GM10248 (cell line): ENCODE measurements around the gene LCK.

Experiments
- CTCF ChIA-PET: fragments of 300-600 bp; sonication (Branson Sonifier 250); formaldehyde crosslinking; extraction: SDS; loops from one replicate; lab custom pipeline; 2021; ENCODE audit warnings: antibody characterized with exemption; lab: Yijun Ruan, JAX
- POLR2A ChIA-PET: fragments of 350-650 bp; sonication (Branson Sonifier 250); formaldehyde crosslinking; extraction: SDS; loops from one replicate; lab custom pipeline; 2020; ENCODE audit warnings: antibody characterized with exemption; lab: Yijun Ruan, JAX
- DNase-seq: peaks from one replicate; pipeline ENCODE4 v3.0.0; 2012; ENCODE audit errors: extremely low spot score
- TF ChIP-seq, protein P1 (sequence below): IDR thresholded peaks from 2 replicates; pipeline ENCODE4 v1.5.1; 2012; ENCODE audit warnings: mild to moderate bottlenecking, low read depth; ENCODE audit errors: extremely low read depth, missing control alignments, control extremely low read depth

LCK gene

DNA sequence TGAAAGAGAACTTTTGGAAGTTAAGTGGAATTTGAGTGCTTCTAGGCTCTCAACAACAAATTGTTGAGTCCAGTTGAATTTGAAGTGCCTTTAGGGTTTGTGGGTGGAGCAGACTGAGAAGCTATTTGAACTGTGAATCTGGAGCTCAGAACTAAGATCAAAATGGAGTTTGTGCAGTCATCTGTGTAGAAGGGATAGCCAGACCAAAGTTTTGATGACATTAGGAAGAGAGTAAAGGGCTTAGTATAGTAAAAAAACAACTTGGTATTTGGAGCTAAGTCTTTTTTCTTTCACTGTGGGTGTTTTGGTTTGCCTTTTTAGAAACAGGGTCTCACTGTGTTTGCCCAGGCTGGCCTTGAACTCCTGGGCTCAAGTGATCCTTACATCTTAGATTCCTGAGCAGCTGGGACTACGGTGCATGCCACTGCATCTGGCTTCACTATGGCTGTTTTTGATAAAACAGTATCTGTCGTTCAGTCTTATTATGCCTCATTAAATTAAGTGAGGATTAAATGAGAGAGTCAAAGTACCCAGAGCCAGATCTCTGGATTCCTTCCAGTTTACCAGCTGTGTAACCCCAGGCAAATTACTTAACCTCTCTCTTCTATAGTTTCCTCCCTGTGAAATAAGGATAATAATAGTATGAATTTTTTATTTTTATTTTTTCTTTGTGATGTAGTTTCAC, 60.8 kb downstream of the LCK start:
- TF ChIP-seq, protein P1, sequence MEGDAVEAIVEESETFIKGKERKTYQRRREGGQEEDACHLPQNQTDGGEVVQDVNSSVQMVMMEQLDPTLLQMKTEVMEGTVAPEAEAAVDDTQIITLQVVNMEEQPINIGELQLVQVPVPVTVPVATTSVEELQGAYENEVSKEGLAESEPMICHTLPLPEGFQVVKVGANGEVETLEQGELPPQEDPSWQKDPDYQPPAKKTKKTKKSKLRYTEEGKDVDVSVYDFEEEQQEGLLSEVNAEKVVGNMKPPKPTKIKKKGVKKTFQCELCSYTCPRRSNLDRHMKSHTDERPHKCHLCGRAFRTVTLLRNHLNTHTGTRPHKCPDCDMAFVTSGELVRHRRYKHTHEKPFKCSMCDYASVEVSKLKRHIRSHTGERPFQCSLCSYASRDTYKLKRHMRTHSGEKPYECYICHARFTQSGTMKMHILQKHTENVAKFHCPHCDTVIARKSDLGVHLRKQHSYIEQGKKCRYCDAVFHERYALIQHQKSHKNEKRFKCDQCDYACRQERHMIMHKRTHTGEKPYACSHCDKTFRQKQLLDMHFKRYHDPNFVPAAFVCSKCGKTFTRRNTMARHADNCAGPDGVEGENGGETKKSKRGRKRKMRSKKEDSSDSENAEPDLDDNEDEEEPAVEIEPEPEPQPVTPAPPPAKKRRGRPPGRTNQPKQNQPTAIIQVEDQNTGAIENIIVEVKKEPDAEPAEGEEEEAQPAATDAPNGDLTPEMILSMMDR: no peak
- CTCF ChIA-PET: interaction anchor here (1.0 to 1.8 kb wide), 5 partner anchors 10 to 96 kb away, joined by 3 to 11 read pairs (median 3); partner anchors contain the start of gene MARCKSL1
- DNase-seq: no peak
- POLR2A ChIA-PET: interaction anchor here (0.5 to 2.4 kb wide), 2 partner anchors 24 to 70 kb away, joined by 3 to 10 read pairs; partner anchors contain the start of gene MARCKSL1

DNA sequence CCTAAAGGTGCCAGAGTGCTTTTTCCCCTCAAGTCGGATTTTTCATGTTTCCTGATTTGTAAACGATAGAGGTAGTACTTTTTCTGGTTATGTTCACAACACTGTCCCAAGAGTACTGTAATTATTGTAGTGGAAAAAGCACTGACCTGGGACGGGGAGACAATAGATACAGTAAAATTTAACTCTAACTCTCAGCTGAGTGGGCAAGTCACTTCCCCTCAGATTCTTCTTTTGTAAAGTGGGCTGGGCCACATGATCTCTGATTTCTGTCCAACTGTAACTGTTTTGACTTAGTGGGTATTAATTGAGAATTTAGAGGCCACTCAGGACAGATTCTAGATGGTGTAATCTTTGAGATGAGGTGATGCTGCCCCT, 65.8 kb downstream of the LCK start:
- ChIA-PET CTCF (interaction anchor here (0.7 to 7.3 kb wide), 21 partner anchors 9 to 361 kb away, joined by 3 to 94 read pairs (median 8); partner anchors contain the start of genes CCDC28B, DCDC2B, FAM167B and HDAC1), POLR2A (interaction anchor here (1.6 to 2.1 kb wide), 2 partner anchors 19 to 20 kb away, joined by 4 to 19 read pairs; partner anchors contain the start of gene MARCKSL1)
- TF ChIP-seq, protein P1: no peak
- DNase-seq: no peak

DNA sequence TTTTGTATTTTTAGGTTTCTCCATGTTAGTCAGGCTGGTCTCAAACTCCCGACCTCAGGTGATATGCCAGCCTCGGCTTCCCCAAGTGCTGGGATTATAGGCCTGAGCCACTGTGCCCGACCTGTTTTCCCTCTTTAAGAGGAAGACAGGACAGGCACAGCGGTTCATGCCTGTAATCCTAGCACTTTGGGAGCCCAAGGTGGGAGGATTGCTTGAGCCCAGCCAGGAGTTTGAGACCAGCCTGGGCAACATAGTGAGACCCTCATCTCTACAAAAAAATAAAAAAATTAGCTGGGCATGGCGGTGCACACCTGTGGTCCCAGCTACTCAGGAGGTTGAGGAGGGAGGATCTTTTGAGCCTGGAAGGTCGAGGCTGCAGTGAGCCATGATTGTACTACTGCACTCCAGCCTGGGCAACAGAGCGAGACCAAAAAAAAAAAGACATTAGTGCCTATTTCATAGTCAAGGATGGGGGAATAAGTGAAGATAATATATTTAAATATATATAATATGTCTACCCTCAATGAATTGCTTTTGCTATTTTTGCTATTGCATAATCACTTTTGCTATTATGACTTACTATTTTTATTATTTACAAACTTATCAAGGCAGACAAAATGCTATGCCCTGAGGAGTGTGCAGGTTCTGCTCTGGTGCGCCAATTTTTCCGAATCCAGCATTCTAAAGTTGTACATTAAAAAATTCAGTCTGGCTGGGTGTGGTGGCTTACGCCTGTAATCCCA, 67.2 kb downstream of the LCK start:
- TF ChIP-seq, protein P1: no peak
- ChIA-PET POLR2A (interaction anchor here (0.8 to 2.5 kb wide), 3 partner anchors 10 to 26 kb away, joined by 3 to 14 read pairs (median 3); partner anchors contain the start of genes HDAC1 and MARCKSL1), CTCF (interaction anchor here (1.0 to 7.3 kb wide), 10 partner anchors 10 to 110 kb away, joined by 4 to 94 read pairs (median 8); partner anchors contain the start of genes DCDC2B, FAM167B and LCK)
- no peak for DNase-seq

DNA sequence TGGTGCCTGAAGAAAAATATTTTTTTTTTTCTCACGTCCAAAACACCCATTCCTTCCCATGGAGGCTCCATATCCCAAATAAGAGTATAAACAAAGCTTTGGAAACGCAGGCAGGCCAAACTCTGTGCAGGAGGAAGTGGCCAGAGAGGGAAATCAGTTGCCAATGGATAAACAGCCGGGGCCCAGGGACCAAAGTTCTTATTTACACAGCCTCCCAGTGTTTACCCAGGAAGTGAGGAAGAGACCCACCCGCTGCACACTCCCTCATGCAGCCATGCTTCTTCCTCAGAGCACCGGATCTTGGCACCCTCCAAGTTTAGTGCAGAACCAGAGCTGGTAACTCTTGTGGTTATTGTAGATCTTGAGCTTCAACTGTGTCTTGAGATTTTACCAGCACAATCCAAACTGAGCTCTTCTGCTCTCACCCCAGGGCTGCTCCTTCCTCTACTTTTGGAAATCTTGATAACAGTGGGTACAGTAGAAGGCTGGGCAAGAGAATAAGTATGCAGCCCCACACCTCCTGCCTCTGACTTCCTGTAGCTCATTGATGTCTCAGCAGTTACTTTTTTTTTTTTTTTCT, 70.7 kb downstream of the LCK start:
- POLR2A ChIA-PET: interaction anchor here (1.1 to 4.0 kb wide), 4 partner anchors 9 to 71 kb away, joined by 3 to 92 read pairs (median 17); partner anchors contain the start of genes LCK and MARCKSL1
- CTCF ChIA-PET: interaction anchor here (0.8 to 4.3 kb wide), 14 partner anchors 10 to 106 kb away, joined by 3 to 27 read pairs (median 5); partner anchors contain the start of genes FAM167B and MARCKSL1
- DNase-seq: no peak
- TF ChIP-seq, protein P1: no peak

DNA sequence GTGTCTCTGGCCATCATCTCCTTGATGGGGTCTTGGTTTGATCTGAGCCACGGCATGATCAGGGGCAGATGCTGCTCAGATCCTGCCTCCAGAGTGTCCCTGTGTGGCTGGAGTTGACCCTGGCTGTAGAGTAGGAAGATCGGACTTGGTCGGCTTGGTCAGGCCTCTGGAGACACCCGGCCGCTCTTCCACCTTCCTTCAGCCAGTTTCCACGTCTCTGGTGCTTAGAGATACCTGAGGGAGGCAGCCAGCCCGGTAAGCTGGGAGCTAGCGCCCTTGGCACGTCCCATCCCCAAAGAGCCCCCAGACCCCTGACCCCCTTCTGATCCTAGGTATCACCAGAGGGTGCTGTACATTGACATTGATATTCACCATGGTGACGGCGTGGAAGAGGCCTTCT, 76.1 kb downstream of the LCK start:
- CTCF ChIA-PET: no interaction called here

More for the DNA sequence above, 76.1 kb downstream of the LCK start:
- TF ChIP-seq, protein P1: no peak
- POLR2A ChIA-PET: interaction anchor here (0.6 kb wide), 1 partner anchor 47 kb away, joined by 4 read pairs; no protein-coding TSS in a partner anchor
- DNase-seq: no peak
